ENCODE results near the gene SKAP1.

- TF ChIP-seq POLR2AphosphoS5 (IDR thresholded peaks at IDR 0.05) = no peak
- TF ChIP-seq CTCF (IDR thresholded peaks at IDR 0.05) = no peak
These were observed 195.1 kb downstream of the SKAP1 start for GRCh38 chr17:48234922-48235321.

All from stomach (tissue), 4 donors.